Thoracic aorta (tissue), 2 donors: ENCODE measurements around the gene ARHGEF17. TPM values are rescaled to one million over a fixed set of nuclear protein-coding genes. Genes with fewer than 3 reads are reported as not detected.

Source experiments
- ATAC-seq: fragments of 150-250 bp; one replicate; pipeline ENCODE4 v1.8.0; 2017; ENCODE audit warnings: low read depth; ENCODE audit not compliant: insufficient number of reproducible peaks, low FRiP score
- DNase-seq: peaks from one replicate; pipeline ENCODE4 v3.0.0-alpha.2; 2020; ENCODE audit warnings: low spot score
- H3K27ac ChIP-seq, 2 donors: fragments of 200-600 bp; sonication (generic); 1 replicate in 1 of 2; 2 replicates in 1 of 2; pipeline ENCODE4 v1.5.1; 2016; ENCODE audit warnings: mild to moderate bottlenecking in 2 of 2, moderate library complexity in 2 of 2
- H3K27me3 ChIP-seq: fragments of 200-600 bp; sonication (generic); replicated peaks from 2 replicates; pipeline ENCODE4 v1.6.0; 2016; ENCODE audit warnings: mild to moderate bottlenecking; ENCODE audit not compliant: insufficient read depth
- H3K36me3 ChIP-seq: fragments of 200-600 bp; sonication (generic); one replicate; pipeline ENCODE4 v1.5.1; 2016
- H3K4me1 ChIP-seq, 2 donors: fragments of 200-600 bp; sonication (generic); 1 replicate in 1 of 2; 2 replicates in 1 of 2; pipeline versions ENCODE4 v1.5.1 to v1.6.0; 2016; ENCODE audit warnings: low read depth in 2 of 2, mild to moderate bottlenecking in 1 of 2; ENCODE audit not compliant: control insufficient read depth in 1 of 2
- H3K4me3 ChIP-seq: fragments of 200-600 bp; sonication (generic); 2 replicates; pipeline ENCODE4 v1.5.1; 2016; ENCODE audit warnings: mild to moderate bottlenecking
- H3K9me3 ChIP-seq: fragments of 200-600 bp; sonication (generic); 2 replicates; pipeline ENCODE4 v1.5.1; 2016
- CTCF ChIP-seq: fragments of 200-600 bp; sonication (generic); IDR thresholded peaks from one replicate; pipeline ENCODE4 v1.5.1; 2019; ENCODE audit warnings: antibody characterized with exemption
- total RNA-seq, 2 donors: library from RNA; depleted of rRNA; stranded (reverse); fragments of >200 nt; gene quantifications; one replicate each; pipeline versions ENCODE4 v1.1.0 to v1.2.3, GENCODE V29; 2016

ARHGEF17 gene
- 100 to 1,000 TPM; 244 to 308 TPM for total RNA-seq

GRCh38 chr11:73308003-73308960, at the start of gene ARHGEF17:
Gene ARHGEF17 (plus strand): TSS chr11:73308276. CDS start chr11:73308639, 363 bp downstream.
- ATAC-seq (peak; percentile 19), DNase-seq (no peak)
- Histone ChIP-seq H3K4me3 (peak within 1 kb of the TSS; percentile 81), H3K9me3 (no peaks in the 10 kb centered on the region), H3K27me3 (no peaks in the 10 kb centered on the region), H3K4me1 (peaks cover 7 to 29% of the 10 kb centered on the region in 2 donors), H3K36me3 (peaks cover 6% of the 10 kb centered on the region), H3K27ac (peak within 1 kb of the TSS; percentile 98 to 100)
- no peak for TF ChIP-seq CTCF

GRCh38 chr11:73259406-73260126, 48.5 kb upstream of the ARHGEF17 start:
- ATAC-seq (no peak), DNase-seq (no peak)
- Histone ChIP-seq H3K9me3 (no peaks in the 10 kb centered on the region), H3K27me3 (no peaks in the 10 kb centered on the region), H3K36me3 (no peaks in the 10 kb centered on the region), H3K4me3 (no peak overlapping the region), H3K27ac (peak overlapping the region in 1 of 2 donors; percentile 24), H3K4me1 (peaks cover 9 to 32% of the 10 kb centered on the region in 2 donors)
- no peak for TF ChIP-seq CTCF

GRCh38 chr11:73260127-73260457, 48.0 kb upstream of the ARHGEF17 start:
- no peaks in the 10 kb centered on the region for H3K36me3 ChIP-seq
- no peak for TF ChIP-seq CTCF
- DNase-seq (no peak), ATAC-seq (no peak)
- H3K9me3 ChIP-seq, result no peaks in the 10 kb centered on the region
- peaks cover 9 to 37% of the 10 kb centered on the region in 2 donors for H3K4me1 ChIP-seq
- H3K4me3 ChIP-seq, result no peak overlapping the region
- H3K27ac ChIP-seq, result no peak overlapping the region
- H3K27me3 ChIP-seq, result no peaks in the 10 kb centered on the region

- no peaks in the 10 kb centered on the region for H3K27me3 ChIP-seq
- H3K4me3 ChIP-seq, result no peak overlapping the region
- no peaks in the 10 kb centered on the region for H3K9me3 ChIP-seq
- H3K4me1 ChIP-seq, result peaks cover 14 to 48% of the 10 kb centered on the region in 2 donors
- DNase-seq, result no peak
- ATAC-seq, result no peak
- no peaks in the 10 kb centered on the region for H3K36me3 ChIP-seq
- no peak for TF ChIP-seq CTCF
- no peak overlapping the region for H3K27ac ChIP-seq
Observed at GRCh38 chr11:73262851-73263495, 45.1 kb upstream of the ARHGEF17 start.

- no peaks in the 10 kb centered on the region for H3K27me3 ChIP-seq
- H3K27ac ChIP-seq, result no peak overlapping the region
- no peaks in the 10 kb centered on the region for H3K9me3 ChIP-seq
- H3K36me3 ChIP-seq, result no peaks in the 10 kb centered on the region
- peaks cover 8 to 42% of the 10 kb centered on the region in 2 donors for H3K4me1 ChIP-seq
- no peak for DNase-seq
- no peak overlapping the region for H3K4me3 ChIP-seq
- TF ChIP-seq CTCF, result no peak
- no peak for ATAC-seq
Observed at GRCh38 chr11:73263640-73264039, 44.4 kb upstream of the ARHGEF17 start.
